GM18502 (cell line): ENCODE results near the gene C1QL2.

Experiments
- ATAC-seq: cut with Tn5 transposase; IDR thresholded peaks from one replicate; pipeline ENCODE4 v1.9.1; 2021; ENCODE audit warnings: mild to moderate bottlenecking; ENCODE audit not compliant: unreplicated experiment, poor library complexity

The C1QL2 gene

DNA sequence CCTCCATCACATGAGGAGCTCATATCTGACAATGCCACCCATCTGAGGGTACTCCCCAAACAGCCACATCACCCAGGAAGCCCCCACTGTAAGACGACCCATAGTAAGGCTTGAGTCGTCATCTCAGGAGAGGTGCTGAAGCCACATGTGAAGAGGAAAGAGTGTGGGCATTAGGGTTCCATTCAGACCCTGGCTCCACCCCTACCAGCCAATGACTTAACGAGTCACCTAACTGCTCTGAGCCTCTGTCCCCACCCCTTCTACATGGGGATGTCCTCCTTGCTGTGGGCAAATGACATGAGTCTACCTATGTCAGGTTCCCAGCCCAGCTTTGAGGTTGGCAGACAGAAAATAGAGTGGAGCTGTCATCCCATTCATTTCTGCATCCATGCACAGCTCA is 46.3 kb downstream of the C1QL2 start:
- no peak for ATAC-seq

DNA sequence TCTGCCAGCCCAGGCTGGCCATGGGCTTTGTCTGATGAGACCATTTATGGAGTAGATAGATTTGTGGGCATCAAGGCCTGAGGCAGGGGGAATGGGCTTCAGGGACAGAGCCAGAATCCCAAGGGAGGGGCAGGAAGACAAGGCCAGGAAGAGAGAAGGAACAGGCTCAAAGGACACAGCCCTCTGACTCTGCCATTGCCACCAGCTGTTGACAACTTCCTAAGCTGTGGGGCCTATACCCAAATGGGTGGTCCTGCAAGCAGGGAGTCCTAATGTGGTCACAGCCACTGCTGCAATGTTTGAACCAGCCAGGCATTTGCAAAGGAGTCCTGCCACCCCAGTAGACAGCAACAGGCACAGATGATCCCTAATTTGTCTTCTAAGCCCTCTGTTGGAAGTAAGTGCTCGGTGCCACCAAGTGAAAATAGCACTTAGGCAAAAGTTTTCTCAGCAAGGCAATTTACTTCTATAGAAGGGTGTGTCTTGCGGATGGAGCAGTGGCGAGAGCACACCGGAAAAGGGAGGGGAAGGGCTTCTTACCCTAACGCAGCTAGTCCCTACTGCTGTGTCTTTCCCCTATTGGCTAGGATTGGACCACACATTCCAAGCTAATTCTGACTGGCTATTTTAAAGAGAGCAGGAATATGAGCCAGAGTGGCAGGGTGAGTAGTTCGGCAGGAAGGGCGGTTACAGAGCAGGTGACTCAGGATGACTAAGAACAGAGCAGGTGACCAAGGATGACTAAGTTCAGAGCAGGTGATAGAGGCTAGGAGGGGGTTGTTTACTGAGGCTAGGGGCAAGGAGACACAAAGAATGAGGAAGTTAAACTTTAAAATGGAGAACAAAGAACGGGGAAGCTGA is 47.2 kb downstream of the C1QL2 start:
- no peak for ATAC-seq

DNA sequence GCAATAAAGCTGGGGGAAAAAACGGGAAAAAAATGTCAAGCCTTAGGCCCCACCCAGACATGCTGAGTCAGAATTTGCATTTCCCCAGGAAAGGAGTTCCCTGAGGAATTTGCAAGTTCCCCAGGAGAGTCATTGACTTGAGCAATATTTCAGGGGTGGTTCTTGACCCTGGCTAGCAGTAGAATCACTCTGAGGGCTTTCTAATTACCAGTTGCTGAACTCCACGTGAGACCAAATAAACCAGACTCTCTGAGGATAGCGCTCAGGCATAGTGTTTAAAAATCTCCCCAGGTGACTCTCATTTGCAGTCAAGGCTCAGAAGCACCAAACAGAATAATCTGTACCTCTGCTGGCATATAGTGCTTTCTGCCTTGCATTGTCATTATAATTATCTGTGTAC is 48.7 kb downstream of the C1QL2 start:
- ATAC-seq, result no peak

DNA sequence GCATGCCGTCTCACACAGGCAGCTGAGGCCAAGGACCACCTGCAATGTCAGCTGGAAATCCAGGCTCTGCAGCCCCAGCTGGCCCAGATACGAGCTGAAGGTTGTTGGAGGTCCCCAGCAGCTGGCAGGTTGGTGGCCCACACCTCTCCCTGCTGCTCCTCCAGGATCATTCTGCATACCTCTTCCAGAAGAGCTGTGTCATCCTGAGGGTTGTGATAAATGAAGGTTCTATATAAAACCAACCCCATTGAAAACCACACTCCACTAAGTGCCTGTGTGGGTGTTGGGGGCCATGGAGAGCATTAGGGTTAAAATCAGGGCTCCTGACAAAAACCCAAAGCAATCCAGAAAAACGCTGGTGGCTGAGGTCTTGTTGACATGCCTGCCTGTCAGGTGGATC is 50.4 kb downstream of the C1QL2 start:
- ATAC-seq, result no peak

DNA sequence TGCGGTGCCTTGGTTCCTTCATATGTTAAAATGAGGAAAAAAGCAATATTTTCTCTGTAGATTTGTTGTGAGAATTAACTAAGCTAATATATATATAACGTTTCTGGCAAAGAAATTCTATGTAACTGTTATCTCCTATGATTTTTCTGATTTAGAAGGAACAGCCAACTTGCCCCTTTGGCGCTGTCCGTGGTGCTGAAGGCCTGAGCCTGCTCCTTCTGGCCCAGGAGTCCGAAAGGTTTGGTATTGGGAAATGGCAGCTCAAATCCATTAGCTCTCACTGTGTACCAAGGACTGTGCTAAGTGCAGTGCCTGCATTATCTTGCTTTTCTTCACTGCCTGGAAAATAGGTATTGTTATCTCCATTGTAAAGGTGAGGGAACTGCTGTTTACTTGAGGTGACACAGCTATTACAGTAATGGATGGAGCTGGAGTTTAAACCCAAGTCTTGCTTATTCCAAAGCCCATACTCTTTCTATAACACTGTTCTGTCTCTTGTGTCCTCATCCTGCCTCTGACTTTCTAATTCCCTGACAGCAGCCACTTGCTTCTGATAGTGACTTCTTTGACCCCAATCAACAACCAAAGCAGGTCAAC is 52.2 kb downstream of the C1QL2 start:
- ATAC-seq, result no peak
